NCI-H2227 treated with DMSO at 0.1 percent for 48 hours (cell line): ENCODE data around the gene SPRYD7.
"Not testable (repeated sequence)": the region's sequence is repeated elsewhere in the genome, so short reads cannot be mapped to it uniquely, and the experiment has no call there.

ENCODE experiments used
- DNase-seq: peaks from one replicate; lab custom pipeline; 2025; lab: John Stamatoyannopoulos, UW

Gene SPRYD7

DNA sequence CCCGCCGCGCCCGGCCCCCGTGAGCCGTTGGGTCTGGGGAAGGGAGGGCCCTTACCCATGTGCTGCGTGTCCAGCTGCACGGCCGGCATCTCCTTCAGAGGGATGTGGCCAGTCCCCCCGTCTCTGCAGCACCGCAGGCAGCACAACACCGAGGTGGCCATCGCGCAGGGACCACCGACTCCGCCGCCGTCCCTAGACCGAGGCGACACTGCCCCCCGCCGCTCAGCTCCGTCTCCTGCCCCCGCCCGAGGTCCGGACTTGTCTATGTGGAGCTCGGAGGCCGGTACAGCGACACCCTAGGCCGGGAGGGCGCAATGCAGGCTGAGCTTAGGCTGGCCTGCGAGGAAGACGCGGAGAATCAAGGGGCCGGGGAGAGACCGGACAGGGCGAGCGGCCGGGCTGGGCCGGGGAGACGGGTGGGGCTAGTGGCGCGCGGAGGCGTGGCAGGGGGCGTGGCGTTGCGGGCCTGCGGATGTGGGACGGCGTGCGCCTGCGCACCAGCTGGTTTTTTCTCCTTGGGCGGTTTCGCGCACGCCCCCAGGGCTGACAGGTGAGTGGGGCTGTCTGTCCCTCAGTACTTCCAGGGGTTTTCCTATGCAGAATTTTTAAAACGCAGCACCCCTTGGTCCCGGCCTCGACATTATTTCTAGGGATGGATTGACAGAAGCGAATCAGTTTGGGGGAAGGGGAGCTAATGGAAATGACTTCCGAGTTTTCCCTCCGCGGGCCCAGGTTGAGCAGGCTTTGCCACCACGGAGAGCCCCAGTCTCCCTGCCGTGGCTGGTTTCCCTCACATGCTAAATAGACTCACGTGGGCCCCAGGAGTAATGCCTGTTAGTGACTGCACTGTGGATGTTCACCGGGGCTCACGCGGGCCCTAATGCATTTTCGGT lies at the start of gene SPRYD7:
Gene SPRYD7, minus strand, starts transcription at position 266 of the 893 bp plus-strand sequence. Its CDS starts 105 bp downstream, at position 161.
- peak; percentile 86 for DNase-seq

- no peak for DNase-seq
Measured at GRCh38 chr13:49985129-49985528, 49.0 kb upstream of the SPRYD7 start.

GRCh38 chr13:49980266-49980665 lies 44.1 kb upstream of the SPRYD7 start:
- DNase-seq = peak; percentile 2

GRCh38 chr13:49977992-49978391 lies 41.9 kb upstream of the SPRYD7 start:
- no peak for DNase-seq

- DNase-seq = peak; percentile 55
Measured at GRCh38 chr13:49976314-49977258, 40.4 kb upstream of the SPRYD7 start.

DNA sequence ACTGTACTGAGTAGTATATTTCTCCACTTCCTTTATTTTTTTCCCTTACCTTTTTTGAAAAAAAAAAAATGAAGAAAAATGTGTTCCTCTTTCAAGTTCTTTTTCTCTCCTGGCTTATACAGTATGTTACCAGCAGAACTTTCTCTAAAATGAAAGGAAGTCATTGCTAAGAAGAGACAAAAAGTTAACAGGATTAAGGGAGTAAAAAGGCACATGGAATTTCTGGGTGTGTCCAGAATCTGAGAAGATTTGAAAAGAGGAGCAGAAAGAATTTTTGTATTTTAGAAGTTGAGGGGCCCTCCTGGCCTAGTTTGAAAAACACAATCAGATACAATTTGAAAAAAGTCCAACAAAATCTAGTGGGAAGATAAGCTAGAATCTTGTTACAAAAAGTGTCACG lies 39.7 kb upstream of the SPRYD7 start:
- DNase-seq = no peak

GRCh38 chr13:49972709-49973108 lies 36.6 kb upstream of the SPRYD7 start:
- DNase-seq = no peak

- DNase-seq = no peak
Measured at GRCh38 chr13:49967456-49967855, 31.3 kb upstream of the SPRYD7 start.

DNA sequence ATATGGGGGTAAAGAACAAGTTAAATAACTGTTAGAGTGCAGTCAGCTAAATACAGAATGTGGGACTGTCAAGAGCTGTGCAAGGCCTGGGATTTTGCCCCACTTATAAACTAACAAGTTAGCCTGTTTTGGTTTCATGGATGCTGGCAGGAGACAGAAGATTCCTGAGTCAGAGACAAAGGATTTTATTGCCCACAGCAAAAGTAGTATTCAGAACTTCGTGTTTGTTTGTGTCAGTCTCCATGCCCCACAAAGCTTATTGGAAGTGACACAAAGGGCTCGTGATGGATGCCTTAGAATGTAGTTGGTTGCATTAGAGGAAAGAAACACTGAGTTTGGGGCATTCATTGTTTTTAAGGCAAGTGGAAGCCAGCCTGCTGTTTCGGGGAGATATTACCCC lies 22.2 kb upstream of the SPRYD7 start:
- DNase-seq = no peak

- DNase-seq = no peak
Measured at GRCh38 chr13:49956131-49956530, 20.0 kb upstream of the SPRYD7 start.

DNA sequence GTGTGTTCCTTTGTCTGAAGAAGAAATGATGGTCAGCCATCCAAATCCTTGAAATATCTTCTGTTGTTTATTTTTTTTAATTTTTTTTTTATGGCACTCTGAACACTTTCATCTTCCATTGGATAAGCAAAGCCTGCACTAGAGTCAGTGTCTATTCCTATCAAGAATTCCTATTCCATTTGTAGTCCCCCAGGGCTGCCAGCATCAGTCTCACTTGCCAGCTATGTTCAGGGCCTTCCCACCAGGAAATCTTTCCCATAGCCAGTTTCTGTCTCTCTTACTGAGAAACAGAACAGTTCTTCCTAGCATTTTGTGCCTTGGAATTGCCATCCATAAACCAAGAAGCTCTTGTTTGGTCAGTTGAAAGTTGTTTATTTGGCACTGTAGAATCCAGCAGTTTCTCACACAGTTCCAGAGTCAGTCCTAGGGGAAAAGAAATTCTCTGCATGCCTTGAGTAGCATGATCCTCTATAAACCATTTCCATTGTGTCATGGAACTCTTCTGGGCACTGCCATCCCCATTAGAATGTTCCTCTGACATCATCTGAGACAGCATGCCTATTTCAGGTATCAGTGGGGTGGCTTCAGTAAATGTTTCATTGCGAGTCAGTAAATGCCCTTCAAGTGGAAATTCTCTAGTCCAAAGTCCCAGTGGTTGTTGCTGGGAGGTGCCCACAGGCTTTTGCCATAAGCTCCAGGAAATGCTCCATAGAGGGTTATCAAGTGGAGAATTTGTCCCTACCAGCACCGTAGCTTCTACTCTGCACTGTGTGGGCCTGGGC lies 18.7 kb upstream of the SPRYD7 start:
- no peak for DNase-seq

DNA sequence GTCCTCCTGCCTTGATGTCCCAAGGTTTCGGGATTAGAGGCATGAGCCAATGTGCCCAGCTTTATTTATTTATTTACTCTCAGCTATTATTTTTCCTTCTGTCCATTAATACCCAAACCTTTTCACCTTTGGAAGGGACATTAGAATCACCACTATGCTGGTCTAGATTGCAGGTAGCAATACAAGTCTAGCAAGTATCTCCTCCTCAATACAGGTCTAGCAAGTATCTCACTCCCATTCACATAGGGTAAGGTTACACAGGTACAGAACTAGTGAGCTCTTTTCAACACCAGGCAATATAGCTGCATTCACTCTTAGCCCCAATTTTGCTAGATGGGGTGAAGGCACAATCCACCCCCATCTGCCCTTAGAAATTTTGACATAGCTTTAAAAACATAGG lies 17.4 kb upstream of the SPRYD7 start:
- no peak for DNase-seq

- no peak for DNase-seq
Measured at GRCh38 chr13:49951754-49952535, 15.8 kb upstream of the SPRYD7 start.

GRCh38 chr13:49948777-49949270 lies 12.7 kb upstream of the SPRYD7 start:
- not testable (repeated sequence) for DNase-seq

- DNase-seq = no peak
Measured at GRCh38 chr13:49939321-49939720, 3.2 kb upstream of the SPRYD7 start.

GRCh38 chr13:49938921-49939320 lies 2.8 kb upstream of the SPRYD7 start:
- DNase-seq = no peak

GRCh38 chr13:49938314-49938713 lies 2.2 kb upstream of the SPRYD7 start:
- no peak for DNase-seq

DNA sequence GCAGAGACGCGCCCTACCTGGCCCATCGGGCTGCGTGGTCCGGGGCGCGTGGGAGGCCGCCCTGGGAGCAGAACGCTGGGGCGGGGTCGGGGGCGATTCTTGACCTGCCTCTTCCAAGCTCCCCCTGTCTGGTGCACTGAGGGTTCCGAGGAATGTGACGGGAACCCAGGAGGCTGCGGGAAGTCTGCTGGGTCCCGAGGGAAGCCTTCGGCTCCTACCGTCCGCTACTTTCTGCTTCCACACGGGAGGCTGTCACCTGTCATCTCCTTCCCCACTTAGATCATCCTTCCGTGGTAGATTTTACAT lies 781 bp upstream of the SPRYD7 start:
- DNase-seq = no peak

- peak; percentile 6 for DNase-seq
Measured at GRCh38 chr13:49935171-49936074, 717 bp downstream of the SPRYD7 start.

- no peak for DNase-seq
Measured at GRCh38 chr13:49933511-49933910, 2.6 kb downstream of the SPRYD7 start.
